Type B pancreatic cell (in vitro differentiated cells): ENCODE measurements around the gene NEDD4L. TPM values are rescaled to one million over a fixed set of nuclear protein-coding genes. Genes with fewer than 3 reads are reported as not detected.

Source experiments
- DNase-seq: peaks from one replicate; pipeline ENCODE4 v3.0.0; 2021; ENCODE audit warnings: mixed read lengths; ENCODE audit not compliant: unreplicated experiment; ENCODE audit errors: extremely low spot score
- H3K27ac Mint-ChIP-seq: 2 replicates; pipeline ENCODE4 v1.8.0; 2021; ENCODE audit warnings: mild to moderate bottlenecking, mixed read lengths
- H3K27me3 Mint-ChIP-seq: 2 replicates; pipeline ENCODE4 v1.8.0; 2021; ENCODE audit warnings: mixed read lengths
- H3K36me3 Mint-ChIP-seq: 2 replicates; pipeline ENCODE4 v1.8.0; 2021; ENCODE audit warnings: mixed read lengths
- H3K4me1 Mint-ChIP-seq: one replicate; pipeline ENCODE4 v1.8.0; 2021; ENCODE audit warnings: mixed read lengths; ENCODE audit not compliant: unreplicated experiment
- H3K4me3 Mint-ChIP-seq: 2 replicates; pipeline ENCODE4 v1.8.0; 2021; ENCODE audit warnings: mild to moderate bottlenecking, mixed read lengths
- H3K9me3 Mint-ChIP-seq: 2 replicates; pipeline ENCODE4 v1.8.0; 2021; ENCODE audit warnings: mixed read lengths
- CTCF ChIP-seq: fragments of 200-600 bp; sonication (generic); conservative IDR thresholded peaks from 2 replicates; pipeline ENCODE4 v1.5.0; 2021; ENCODE audit warnings: antibody characterized with exemption, mild to moderate bottlenecking
- total RNA-seq: library from RNA; stranded (reverse); gene quantifications from 2 replicates; pipeline ENCODE4 v1.2.1, GENCODE V29; 2021; ENCODE audit warnings: low replicate concordance

NEDD4L gene
- total RNA-seq, 1 donor from 2014 or later = 84.7 TPM

GRCh38 chr18:58045242-58046092 is 1.4 kb downstream of the NEDD4L start:
- Mint-ChIP-seq H3K27me3 (no peaks in the 10 kb centered on the region), H3K27ac (peak overlapping the region; percentile 98), H3K9me3 (no peaks in the 10 kb centered on the region), H3K4me3 (peak overlapping the region; percentile 99), H3K4me1 (peaks cover 26% of the 10 kb centered on the region), H3K36me3 (no peaks in the 10 kb centered on the region)
- peak; percentile 79 for DNase-seq
- no peak for TF ChIP-seq CTCF

DNA sequence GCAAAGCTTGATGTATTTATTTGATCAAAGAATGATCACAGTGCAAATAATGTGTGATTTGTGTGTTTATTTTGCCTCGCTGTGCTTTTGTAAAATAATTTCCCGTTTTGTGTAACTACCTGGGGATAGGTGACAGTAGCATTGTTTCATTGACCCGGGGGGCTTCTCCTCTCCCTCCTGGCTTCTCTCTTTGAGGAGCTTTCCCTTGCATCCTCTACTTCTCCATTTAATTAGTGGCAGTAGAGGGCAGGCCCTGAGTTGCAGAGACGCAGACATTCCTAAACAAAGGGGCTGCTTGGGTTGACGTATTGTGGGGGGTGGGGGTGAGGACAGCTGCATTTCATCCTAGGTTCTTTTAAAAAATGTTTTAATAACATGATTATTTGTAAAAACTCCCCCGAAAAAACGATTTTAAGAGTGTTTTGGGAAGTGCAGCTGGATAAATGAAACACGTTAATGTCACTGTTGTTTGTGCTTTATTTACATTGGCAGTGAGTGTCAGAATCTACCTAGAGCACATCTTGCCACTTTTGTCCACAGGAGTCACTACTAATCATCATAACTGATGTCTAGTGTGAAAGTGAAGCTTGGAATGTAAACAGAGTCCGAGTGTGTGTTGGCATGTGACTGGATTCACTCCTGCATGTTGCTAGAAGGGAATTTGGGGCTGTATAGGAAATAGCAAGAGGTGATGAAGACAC is 2.2 kb downstream of the NEDD4L start:
- H3K4me3 Mint-ChIP-seq = peak overlapping the region; percentile 99
- DNase-seq = no peak
- peaks cover 21% of the 10 kb centered on the region for H3K4me1 Mint-ChIP-seq
- no peaks in the 10 kb centered on the region for H3K9me3 Mint-ChIP-seq
- no peaks in the 10 kb centered on the region for H3K27me3 Mint-ChIP-seq
- H3K36me3 Mint-ChIP-seq = no peaks in the 10 kb centered on the region
- TF ChIP-seq CTCF = no peak
- H3K27ac Mint-ChIP-seq = peak overlapping the region; percentile 98

- Mint-ChIP-seq H3K27ac (peak overlapping the region; percentile 98), H3K27me3 (no peaks in the 10 kb centered on the region), H3K4me1 (peaks cover 22% of the 10 kb centered on the region), H3K9me3 (no peaks in the 10 kb centered on the region), H3K4me3 (peak overlapping the region; percentile 99), H3K36me3 (peaks cover 2% of the 10 kb centered on the region)
- DNase-seq = no peak
- peak; percentile 23 for TF ChIP-seq CTCF
These were observed 2.9 kb downstream of the NEDD4L start for GRCh38 chr18:58046794-58047555.

GRCh38 chr18:58047556-58047882 is 3.5 kb downstream of the NEDD4L start:
- DNase-seq = no peak
- Mint-ChIP-seq H3K27me3 (no peaks in the 10 kb centered on the region), H3K4me1 (peaks cover 26% of the 10 kb centered on the region), H3K4me3 (peak overlapping the region; percentile 99), H3K36me3 (peaks cover 6% of the 10 kb centered on the region), H3K9me3 (no peaks in the 10 kb centered on the region), H3K27ac (peak overlapping the region; percentile 98)
- no peak for TF ChIP-seq CTCF

- TF ChIP-seq CTCF = no peak
- Mint-ChIP-seq H3K4me3 (no peak overlapping the region), H3K9me3 (no peaks in the 10 kb centered on the region)
These were observed 4.1 kb downstream of the NEDD4L start for GRCh38 chr18:58048081-58048642.

More at GRCh38 chr18:58048081-58048642, 4.1 kb downstream of the NEDD4L start:
- no peak for DNase-seq
- H3K27me3 Mint-ChIP-seq = no peaks in the 10 kb centered on the region
- H3K27ac Mint-ChIP-seq = no peak overlapping the region
- peaks cover 26% of the 10 kb centered on the region for H3K4me1 Mint-ChIP-seq
- peaks cover 6% of the 10 kb centered on the region for H3K36me3 Mint-ChIP-seq
